HepG2 (cell line): ENCODE results near the gene CCDC158. TPM values are rescaled to one million over a fixed set of nuclear protein-coding genes. Genes with fewer than 3 reads are reported as not detected.

Experiments used
- AGO2 ChIP-seq: fragments of 200-400 bp; formaldehyde crosslinking; optimal IDR thresholded peaks from 2 replicates; pipeline ENCODE3; 2017; ENCODE audit warnings: mild to moderate bottlenecking, low read depth, low read length, moderate library complexity
- ATF7-NPFF ChIP-seq: sonication (generic); formaldehyde crosslinking; IDR thresholded peaks from 2 replicates; pipeline ENCODE4 v1.8.1; 2023; ENCODE audit warnings: mild to moderate bottlenecking, low read depth, missing genetic modification reagents, moderate library complexity
- CREM ChIP-seq, 2 experiments: sonication (generic) in 1 of 2; formaldehyde crosslinking in 1 of 2; IDR thresholded peaks; 2 replicates each; pipeline versions ENCODE4 v1.4.0 to v1.6.1; 2016 to 2020; ENCODE audit warnings: antibody characterized with exemption in 1 of 2, mild to moderate bottlenecking in 1 of 2, missing genetic modification reagents in 1 of 2
- FOXP4 ChIP-seq: sonication (generic); formaldehyde crosslinking; IDR thresholded peaks from 2 replicates; pipeline ENCODE4 v1.4.0; 2020; ENCODE audit warnings: missing genetic modification reagents
- GPN1 ChIP-seq: sonication (generic); formaldehyde crosslinking; IDR thresholded peaks from 2 replicates; pipeline ENCODE4 v1.5.1; 2020; ENCODE audit warnings: missing genetic modification reagents, borderline replicate concordance
- HDAC1 ChIP-seq: sonication (generic); formaldehyde crosslinking; IDR thresholded peaks from 2 replicates; pipeline ENCODE4 v1.5.1; 2020; ENCODE audit warnings: mild to moderate bottlenecking, missing genetic modification reagents
- HNF4G ChIP-seq, 2 experiments: sonication (generic) in 1 of 2; formaldehyde crosslinking in 1 of 2; IDR thresholded peaks; 2 replicates each; pipeline versions ENCODE4 v1.4.0 to v1.6.1; 2011 to 2020; ENCODE audit warnings: borderline replicate concordance in 2 of 2, low read depth in 2 of 2, mild to moderate bottlenecking in 2 of 2, low read length in 1 of 2, missing genetic modification reagents in 1 of 2, moderate library complexity in 1 of 2
- MBD4 ChIP-seq: IDR thresholded peaks from 2 replicates; pipeline ENCODE4 v1.6.1; 2012; ENCODE audit warnings: low read length, inconsistent platforms, borderline replicate concordance
- NFRKB ChIP-seq: fragments of 450-650 bp; IDR thresholded peaks from 2 replicates; pipeline ENCODE4 v1.6.1; 2017
- PHB2 ChIP-seq: fragments of 450-650 bp; IDR thresholded peaks from 2 replicates; pipeline ENCODE4 v1.6.1; 2018; ENCODE audit not compliant: partially characterized antibody
- PHF21A ChIP-seq: sonication (generic); formaldehyde crosslinking; IDR thresholded peaks from 2 replicates; pipeline ENCODE4 v1.5.0; 2020; ENCODE audit warnings: mild to moderate bottlenecking, missing genetic modification reagents
- PPARG ChIP-seq: conservative IDR thresholded peaks from 2 replicates; pipeline ENCODE4 v1.6.1; 2016; ENCODE audit warnings: missing biosample characterization, missing genetic modification reagents
- PRMT3 ChIP-seq: sonication (generic); formaldehyde crosslinking; IDR thresholded peaks from 2 replicates; pipeline ENCODE4 v1.8.1; 2022; ENCODE audit warnings: low read depth, mild to moderate bottlenecking, moderate library complexity, missing genetic modification reagents, borderline replicate concordance
- RCOR2 ChIP-seq: IDR thresholded peaks from 2 replicates; pipeline ENCODE4 v1.6.1; 2016; ENCODE audit warnings: missing biosample characterization, missing genetic modification reagents
- RFXAP ChIP-seq: sonication (generic); formaldehyde crosslinking; IDR thresholded peaks from 2 replicates; pipeline ENCODE4 v1.4.0; 2020; ENCODE audit warnings: missing genetic modification reagents, borderline replicate concordance
- RXRB ChIP-seq: IDR thresholded peaks from 2 replicates; pipeline ENCODE4 v1.6.1; 2016; ENCODE audit warnings: borderline replicate concordance, missing genetic modification reagents, missing compliant biosample characterization
- ZFP90 ChIP-seq: sonication (generic); formaldehyde crosslinking; IDR thresholded peaks from 2 replicates; pipeline ENCODE4 v1.8.0; 2022; ENCODE audit warnings: missing genetic modification reagents, mild to moderate bottlenecking, inconsistent platforms, borderline replicate concordance
- ZKSCAN8 ChIP-seq: IDR thresholded peaks from 2 replicates; pipeline ENCODE4 v1.6.1; 2016; ENCODE audit warnings: borderline replicate concordance, missing genetic modification reagents, missing compliant biosample characterization
- ZNF10 ChIP-seq: sonication (generic); formaldehyde crosslinking; IDR thresholded peaks from 2 replicates; pipeline ENCODE4 v1.4.0; 2020; ENCODE audit warnings: mild to moderate bottlenecking, low read depth, missing genetic modification reagents, borderline replicate concordance
- ZNF280B ChIP-seq: sonication (generic); formaldehyde crosslinking; IDR thresholded peaks from 2 replicates; pipeline ENCODE4 v1.5.0; 2020; ENCODE audit warnings: missing genetic modification reagents, mild to moderate bottlenecking, borderline replicate concordance
- ZNF513 ChIP-seq: sonication (generic); formaldehyde crosslinking; conservative IDR thresholded peaks from 2 replicates; pipeline ENCODE4 v1.5.0; 2020; ENCODE audit warnings: missing genetic modification reagents
- ZNF547 ChIP-seq: sonication (generic); formaldehyde crosslinking; IDR thresholded peaks from 2 replicates; pipeline ENCODE4 v1.5.1; 2020; ENCODE audit warnings: mild to moderate bottlenecking, missing genetic modification reagents
- ZNF629 ChIP-seq: sonication (generic); formaldehyde crosslinking; conservative IDR thresholded peaks from 2 replicates; pipeline ENCODE4 v1.5.0; 2020; ENCODE audit warnings: missing genetic modification reagents
- ZNF713 ChIP-seq: sonication (generic); formaldehyde crosslinking; IDR thresholded peaks from 2 replicates; pipeline ENCODE4 v1.4.0; 2020; ENCODE audit warnings: mild to moderate bottlenecking, missing genetic modification reagents
- polyA plus RNA-seq, 8 experiments: library from polyadenylated mRNA; depleted of rRNA in 3 of 8; stranded (reverse) in 7 of 8; unstranded in 1 of 8; fragments of >200 nt; fragmentation: Illumina TruSeq in 4 of 8; extraction: Trizol in 4 of 8; gene quantifications; 2 replicates each; pipeline versions ENCODE4 v1.2.1 to v1.2.3, GENCODE V29; 2011 to 2016; ENCODE audit warnings: low read depth in 4 of 8, missing spikeins in 1 of 8, mixed read lengths in 1 of 8; ENCODE audit not compliant: insufficient read depth in 1 of 8
- total RNA-seq, 5 experiments: library from RNA; depleted of rRNA; stranded (reverse); fragments of >200 nt; fragmentation: Illumina TruSeq; extraction: Trizol; gene quantifications; 2 replicates each; pipeline ENCODE4 v1.2.3, GENCODE V29; 2016; ENCODE audit warnings: low read depth in 1 of 5

Gene CCDC158
- total and polyA plus RNA-seq, 2 of the 13 experiments (the other 11 are each of a cell fraction or from before 2014, with no cell fraction given) = not detected

GRCh38 chr4:76305971-76306881, 114.7 kb downstream of the CCDC158 start, which contains the start of gene STBD1 (continued):
- peak; percentile 17; the same call in 1 of the 2 replicates for TF ChIP-seq FOXP4
- TF ChIP-seq RCOR2 (CRISPR knock-in tag) = no peak
- TF ChIP-seq GPN1 (CRISPR knock-in tag) = no peak
- TF ChIP-seq PPARG (CRISPR knock-in tag) = no peak; the same call in 1 of the 2 replicates
- no peak for TF ChIP-seq HNF4G (IDR thresholded peaks at IDR 0.05; ENCODE audit: borderline replicate concordance, low read depth, low read length)
- no peak for TF ChIP-seq HNF4G (CRISPR knock-in tag; IDR thresholded peaks at IDR 0.05; ENCODE audit: borderline replicate concordance, low read depth)
- TF ChIP-seq ATF7-NPFF = 0 out of 2 replicates have a peak, but pooled peaks have one; percentile 43
- 0 out of 2 replicates have a peak, but pooled peaks have one; percentile 22 for TF ChIP-seq ZNF629 (CRISPR knock-in tag)
- TF ChIP-seq PHF21A (CRISPR knock-in tag) = peak; percentile 63; the same call in 1 of the 2 replicates
- peak; percentile 56; the same call in 1 of the 2 replicates for TF ChIP-seq RFXAP
- no peak for TF ChIP-seq ZNF547 (CRISPR knock-in tag)
- no peak for TF ChIP-seq NFRKB
- TF ChIP-seq CREM (IDR thresholded peaks at IDR 0.05) = no peak
- TF ChIP-seq CREM (CRISPR knock-in tag; IDR thresholded peaks at IDR 0.05) = no peak
- TF ChIP-seq ZKSCAN8 (CRISPR knock-in tag) = 0 out of 2 replicates have a peak, but pooled peaks have one; percentile 22
- peak; percentile 86 for TF ChIP-seq HDAC1 (CRISPR knock-in tag)
- no peak for TF ChIP-seq ZNF10 (CRISPR knock-in tag)
- no peak for TF ChIP-seq PRMT3
- peak; percentile 47; the same call in 1 of the 2 replicates for TF ChIP-seq ZNF713
- peak; percentile 7 for TF ChIP-seq ZFP90 (CRISPR knock-in tag)
- no peak for TF ChIP-seq MBD4
- TF ChIP-seq PHB2 = no peak
- peak; percentile 66 for TF ChIP-seq AGO2
- TF ChIP-seq ZNF280B (CRISPR knock-in tag) = peak; percentile 72
- peak; percentile 46; the same call in 1 of the 2 replicates for TF ChIP-seq RXRB (CRISPR knock-in tag)
- no peak for TF ChIP-seq ZNF513 (CRISPR knock-in tag)
